Measurements from ENCODE around the gene ODF2.

DNA sequence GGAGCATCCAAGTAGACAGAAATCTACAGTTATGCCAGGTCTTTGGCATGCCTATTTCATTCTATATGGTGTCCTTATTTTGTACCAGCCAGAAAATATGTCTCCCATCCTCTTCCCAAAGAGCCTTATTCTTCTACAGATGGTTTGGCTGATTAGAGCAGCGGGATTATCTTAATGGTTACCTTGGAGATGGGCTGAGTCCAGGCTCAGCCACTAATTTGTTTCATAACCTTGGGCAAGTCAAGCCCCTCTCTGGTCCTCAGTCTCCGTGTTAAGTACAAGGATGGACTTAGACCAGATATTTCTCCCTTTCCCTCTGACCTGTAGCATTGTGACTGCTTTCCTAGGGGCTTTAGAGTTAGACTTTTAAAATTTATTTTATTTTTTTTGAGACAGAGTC is 37.6 kb downstream of the ODF2 start:
- TF ChIP-seq, protein P1, sequence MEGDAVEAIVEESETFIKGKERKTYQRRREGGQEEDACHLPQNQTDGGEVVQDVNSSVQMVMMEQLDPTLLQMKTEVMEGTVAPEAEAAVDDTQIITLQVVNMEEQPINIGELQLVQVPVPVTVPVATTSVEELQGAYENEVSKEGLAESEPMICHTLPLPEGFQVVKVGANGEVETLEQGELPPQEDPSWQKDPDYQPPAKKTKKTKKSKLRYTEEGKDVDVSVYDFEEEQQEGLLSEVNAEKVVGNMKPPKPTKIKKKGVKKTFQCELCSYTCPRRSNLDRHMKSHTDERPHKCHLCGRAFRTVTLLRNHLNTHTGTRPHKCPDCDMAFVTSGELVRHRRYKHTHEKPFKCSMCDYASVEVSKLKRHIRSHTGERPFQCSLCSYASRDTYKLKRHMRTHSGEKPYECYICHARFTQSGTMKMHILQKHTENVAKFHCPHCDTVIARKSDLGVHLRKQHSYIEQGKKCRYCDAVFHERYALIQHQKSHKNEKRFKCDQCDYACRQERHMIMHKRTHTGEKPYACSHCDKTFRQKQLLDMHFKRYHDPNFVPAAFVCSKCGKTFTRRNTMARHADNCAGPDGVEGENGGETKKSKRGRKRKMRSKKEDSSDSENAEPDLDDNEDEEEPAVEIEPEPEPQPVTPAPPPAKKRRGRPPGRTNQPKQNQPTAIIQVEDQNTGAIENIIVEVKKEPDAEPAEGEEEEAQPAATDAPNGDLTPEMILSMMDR (conservative IDR thresholded peaks at IDR 0.05 in 1 of 2, IDR thresholded peaks at IDR 0.05 in 1 of 2; ENCODE audit: extremely low read depth in 1 of 2, insufficient read depth in 1 of 2, low read depth in 1 of 2, low read length in 2 of 2) = no peak
- no peak for TF ChIP-seq EZH2 (IDR thresholded peaks at IDR 0.05; ENCODE audit: borderline replicate concordance, low read length)

Measured in mammary epithelial cell (primary cell).